ENCODE measurements around the gene ZMYND8.

Gene ZMYND8

DNA sequence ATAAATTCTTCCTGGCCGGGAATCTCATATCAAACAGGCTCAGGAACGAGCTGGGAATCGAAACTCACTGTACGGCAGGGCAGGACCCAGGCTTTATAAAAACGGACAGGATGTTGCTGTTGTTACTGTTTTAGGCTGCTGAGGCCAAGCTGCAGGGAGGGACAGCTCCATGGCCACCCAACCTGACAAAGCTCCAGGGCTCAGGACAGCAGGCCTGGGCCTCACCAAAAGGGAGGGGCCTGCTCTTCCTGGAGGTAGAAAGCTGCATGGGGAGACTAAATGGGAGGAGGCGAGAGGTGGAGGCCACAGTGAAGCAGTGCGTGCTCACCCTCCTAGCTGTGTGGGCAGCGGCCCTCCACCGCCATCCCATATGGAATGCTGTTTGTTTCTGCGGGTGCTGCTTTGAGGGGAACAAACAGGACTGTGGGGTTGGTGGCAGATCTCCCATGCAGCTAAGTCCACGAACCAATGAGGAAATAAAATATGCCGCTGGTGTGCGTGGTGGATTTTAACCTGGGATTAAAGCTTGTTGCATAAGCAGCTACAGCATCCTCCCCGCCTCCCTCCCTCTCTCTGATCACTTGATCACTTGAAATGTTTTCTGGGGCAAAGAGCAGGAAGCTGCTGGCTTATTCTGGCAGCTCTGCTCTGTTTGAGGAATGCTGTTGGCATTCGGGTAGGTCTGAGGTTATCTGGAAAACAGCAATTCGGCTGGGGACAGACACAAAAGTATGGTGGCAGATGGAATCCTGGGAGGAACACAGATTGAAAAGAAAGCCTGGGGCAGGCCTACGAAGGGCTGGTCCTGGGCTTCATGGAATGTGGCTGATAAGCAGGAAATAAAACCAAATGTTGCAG is 2.4 kb upstream of the ZMYND8 start:
- peak overlapping the region; percentile 100 for H3K27ac ChIP-seq
- TF ChIP-seq CTCF (IDR thresholded peaks at IDR 0.05): no peak
- no peak for TF ChIP-seq ZFX (IDR thresholded peaks at IDR 0.05; ENCODE audit: borderline replicate concordance)

DNA sequence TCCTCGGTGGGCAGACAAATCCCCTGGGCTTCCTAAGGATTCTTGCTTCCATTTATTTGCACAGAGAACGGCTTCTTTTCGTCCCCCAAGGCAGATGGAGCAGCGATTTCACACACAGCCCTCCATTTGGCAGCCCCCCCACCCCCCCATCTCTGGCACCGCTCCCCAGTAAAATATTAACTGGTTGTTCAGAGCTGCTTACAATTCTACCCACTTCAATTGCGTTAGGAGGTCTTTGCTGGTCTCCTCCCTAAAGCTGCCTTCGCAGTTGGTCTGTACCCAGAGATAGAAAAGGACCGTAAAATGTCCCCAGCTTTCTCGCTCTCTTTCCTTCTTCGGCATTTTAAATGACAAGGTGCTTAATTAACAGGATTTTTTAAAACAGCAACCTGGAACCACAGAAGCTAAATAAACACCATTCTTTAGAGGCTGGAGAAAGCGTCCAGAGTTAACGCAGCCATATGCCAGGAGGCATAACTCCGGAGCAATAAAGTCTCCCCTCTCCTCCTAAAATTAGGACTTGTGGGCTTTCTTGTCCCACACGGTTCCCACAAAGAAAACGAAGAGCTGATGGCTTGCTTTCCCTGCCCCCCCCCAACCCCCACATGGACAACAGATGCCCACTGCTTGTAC is 1.7 kb upstream of the ZMYND8 start:
- H3K27ac ChIP-seq: peak overlapping the region; percentile 100
- no peak for TF ChIP-seq ZFX (IDR thresholded peaks at IDR 0.05; ENCODE audit: borderline replicate concordance)
- TF ChIP-seq CTCF (IDR thresholded peaks at IDR 0.05): no peak

DNA sequence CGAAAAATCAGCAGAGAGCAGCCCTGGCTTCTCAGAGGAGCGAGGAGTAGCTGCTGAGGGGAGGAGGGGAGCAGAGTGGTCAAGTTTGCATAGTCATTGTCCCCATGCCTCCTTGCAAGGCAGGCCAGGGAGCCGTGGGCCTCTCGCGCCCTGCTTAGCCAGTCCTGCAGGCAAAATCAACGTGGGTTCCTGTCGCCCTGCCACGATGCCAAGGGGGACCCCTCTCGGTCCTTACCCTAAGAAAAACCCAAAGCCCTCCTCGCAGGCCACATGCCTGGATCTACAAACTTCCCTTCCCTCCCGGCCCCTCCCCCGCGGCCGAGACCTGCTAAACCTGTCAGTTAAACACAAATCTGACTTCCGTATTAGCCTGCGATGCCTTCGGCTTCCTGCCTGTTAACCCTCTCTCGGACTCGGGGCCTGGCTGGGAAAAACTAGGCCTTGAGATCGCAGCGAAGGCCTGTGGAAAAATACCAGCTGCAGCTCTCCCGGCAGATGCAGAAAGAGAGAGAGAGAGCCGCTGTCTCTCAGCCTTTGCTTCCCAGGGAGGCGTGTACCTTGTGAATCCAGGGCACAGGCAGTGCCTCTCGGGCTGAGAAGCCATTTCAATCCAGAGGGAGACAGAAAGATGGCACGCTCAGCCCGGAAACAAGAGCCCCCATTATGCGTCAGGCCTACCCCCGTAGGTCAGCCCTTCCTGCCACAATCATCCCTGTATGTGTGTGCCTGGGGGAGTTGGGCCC is 968 bp upstream of the ZMYND8 start:
- no peak for TF ChIP-seq ZFX (IDR thresholded peaks at IDR 0.05; ENCODE audit: borderline replicate concordance)
- TF ChIP-seq CTCF (IDR thresholded peaks at IDR 0.05): no peak
- H3K27ac ChIP-seq: peak overlapping the region; percentile 100

DNA sequence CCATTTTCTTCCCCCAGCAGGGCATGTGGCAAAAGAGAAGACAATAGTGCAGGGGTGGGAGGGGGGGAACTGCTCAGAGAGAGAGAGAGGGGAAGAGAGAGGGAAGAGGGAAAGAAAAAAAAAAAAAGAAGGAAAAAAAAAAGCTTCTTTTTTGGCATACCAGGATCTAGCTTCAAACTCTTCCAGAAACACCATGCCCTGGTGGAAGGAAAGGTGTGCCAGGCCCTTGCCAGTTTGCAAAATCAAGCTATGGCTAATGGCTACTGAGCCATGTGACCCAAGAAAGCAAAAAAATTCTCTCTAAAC is 326 bp downstream of the ZMYND8 start:
- no peak for TF ChIP-seq ZFX (IDR thresholded peaks at IDR 0.05; ENCODE audit: borderline replicate concordance)
- peak overlapping the region; percentile 100 for H3K27ac ChIP-seq

GRCh38 chr20:47355489-47356219 is 845 bp downstream of the ZMYND8 start:
- H3K27ac ChIP-seq: peak overlapping the region; percentile 100
- TF ChIP-seq ZFX (IDR thresholded peaks at IDR 0.05; ENCODE audit: borderline replicate concordance) (no peak), CTCF (IDR thresholded peaks at IDR 0.05) (no peak)

- TF ChIP-seq ZFX (IDR thresholded peaks at IDR 0.05; ENCODE audit: borderline replicate concordance) (no peak), CTCF (IDR thresholded peaks at IDR 0.05) (no peak)
Measured at GRCh38 chr20:47354714-47355488, 1.6 kb downstream of the ZMYND8 start.

GRCh38 chr20:47354464-47354713 is 2.1 kb downstream of the ZMYND8 start:
- H3K27ac ChIP-seq: no peak overlapping the region
- TF ChIP-seq CTCF (IDR thresholded peaks at IDR 0.05) (no peak), ZFX (IDR thresholded peaks at IDR 0.05; ENCODE audit: borderline replicate concordance) (no peak)

More at GRCh38 chr20:47354714-47355488, 1.6 kb downstream of the ZMYND8 start:
- peak overlapping the region; percentile 100 for H3K27ac ChIP-seq
